Coronary artery (tissue), 2 donors: ENCODE measurements around the gene GOLGA6L2.

Source experiments
- DNase-seq: peaks from one replicate; pipeline ENCODE4 v3.0.0-alpha.2; 2017; ENCODE audit warnings: low spot score
- H3K27ac ChIP-seq, 2 donors: fragments of 200-600 bp; sonication (generic); one replicate each; pipeline ENCODE4 v1.5.1; 2016 to 2019
- H3K4me3 ChIP-seq: fragments of 200-600 bp; sonication (generic); 2 replicates; pipeline ENCODE4 v1.5.1; 2016; ENCODE audit warnings: mild to moderate bottlenecking, moderate library complexity
- CTCF ChIP-seq: fragments of 200-600 bp; sonication (generic); IDR thresholded peaks from one replicate; pipeline ENCODE4 v1.5.1; 2019; ENCODE audit warnings: antibody characterized with exemption

The GOLGA6L2 gene, protein sequence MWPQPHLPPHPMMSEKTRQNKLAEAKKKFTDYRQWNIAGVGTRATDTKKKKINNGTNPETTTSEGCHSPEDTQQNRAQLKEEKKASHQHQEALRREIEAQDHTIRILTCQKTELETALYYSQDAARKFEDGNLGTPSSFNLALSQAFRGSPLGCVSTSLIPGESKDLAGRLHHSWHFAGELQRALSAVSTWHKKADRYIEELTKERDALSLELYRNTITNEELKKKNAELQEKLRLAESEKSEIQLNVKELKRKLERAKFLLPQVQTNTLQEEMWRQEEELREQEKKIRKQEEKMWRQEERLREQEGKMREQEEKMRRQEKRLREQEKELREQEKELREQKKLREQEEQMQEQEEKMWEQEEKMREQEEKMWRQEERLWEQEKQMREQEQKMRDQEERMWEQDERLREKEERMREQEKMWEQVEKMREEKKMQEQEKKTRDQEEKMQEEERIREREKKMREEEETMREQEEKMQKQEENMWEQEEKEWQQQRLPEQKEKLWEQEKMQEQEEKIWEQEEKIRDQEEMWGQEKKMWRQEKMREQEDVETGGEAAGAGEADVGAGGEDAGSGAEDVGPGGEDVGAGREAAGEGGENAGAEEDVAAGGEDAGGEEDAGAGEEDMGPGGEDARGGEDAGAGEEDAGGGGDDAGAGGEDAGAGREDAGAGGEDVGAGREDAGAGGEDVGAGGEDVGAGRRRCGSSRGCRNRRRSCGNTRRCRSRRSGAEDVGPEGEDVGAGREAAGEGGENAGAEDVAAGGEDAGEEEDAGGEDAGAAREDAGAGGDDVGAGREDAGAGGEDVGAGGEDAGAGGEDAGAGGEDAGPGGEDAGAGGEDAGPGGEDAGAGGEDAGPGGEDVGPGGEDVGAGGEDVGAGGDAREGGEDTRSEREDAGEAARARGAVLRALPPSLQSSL

DNA sequence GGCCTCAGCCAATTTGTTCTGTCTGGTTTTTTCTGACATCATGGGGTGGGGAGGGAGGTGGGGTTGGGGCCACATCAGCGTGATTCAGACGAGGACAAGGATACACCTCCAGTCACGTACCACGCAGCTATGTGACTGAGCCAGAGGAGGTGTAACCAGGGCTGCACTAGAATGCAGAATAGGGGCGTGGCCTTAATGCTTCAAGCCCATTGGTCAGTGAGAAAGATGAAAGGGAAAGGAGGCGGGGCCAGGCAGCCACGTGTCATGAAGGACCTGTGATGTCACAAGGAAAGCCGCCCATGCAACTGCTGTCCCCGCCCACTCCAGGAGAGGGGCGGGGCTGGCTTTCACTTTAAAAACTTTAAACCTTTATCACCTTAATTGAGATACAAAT is at the start of gene GOLGA6L2:
Gene GOLGA6L2, minus strand, starts transcription at position 137 of the 394 bp plus-strand sequence. Its CDS starts 62 bp downstream, at position 75.
- TF ChIP-seq CTCF = no peak
- no peak for DNase-seq
- H3K27ac ChIP-seq = no peak within 1 kb of the TSS
- H3K4me3 ChIP-seq = no peak within 1 kb of the TSS

- Histone ChIP-seq H3K27ac (no peak overlapping the region), H3K4me3 (no peak overlapping the region)
- no peak for DNase-seq
- TF ChIP-seq CTCF = no peak
Measured at GRCh38 chr15:23484870-23485269, 37.8 kb upstream of the GOLGA6L2 start.

DNA sequence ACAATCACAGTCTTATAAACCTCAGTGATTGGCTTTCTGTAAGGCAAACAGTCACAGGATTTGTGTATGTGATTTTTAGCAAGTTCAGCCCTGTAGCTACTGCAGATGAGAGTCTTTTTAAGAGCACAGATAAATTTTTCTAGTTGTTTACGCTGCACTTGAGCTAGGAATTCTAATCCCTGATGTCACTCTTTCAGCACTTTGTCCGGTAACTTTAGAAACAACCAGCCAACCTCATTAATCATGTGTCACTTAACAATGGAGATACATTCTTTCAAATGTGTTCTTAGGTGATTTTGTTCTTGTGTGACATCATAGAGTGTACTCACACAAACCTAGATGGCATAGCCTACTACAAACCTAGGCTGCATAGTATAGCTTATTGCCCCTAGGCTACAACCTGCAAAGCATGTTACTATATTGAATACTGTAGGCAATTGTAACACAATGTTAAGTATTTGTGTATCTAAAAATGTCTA is 36.8 kb upstream of the GOLGA6L2 start:
- TF ChIP-seq CTCF = no peak
- H3K27ac ChIP-seq = no peak overlapping the region
- DNase-seq = no peak
- no peak overlapping the region for H3K4me3 ChIP-seq

- no peak overlapping the region for H3K4me3 ChIP-seq
- DNase-seq = no peak
- TF ChIP-seq CTCF = no peak
- H3K27ac ChIP-seq = no peak overlapping the region
Measured at GRCh38 chr15:23482764-23483489, 35.9 kb upstream of the GOLGA6L2 start.

DNA sequence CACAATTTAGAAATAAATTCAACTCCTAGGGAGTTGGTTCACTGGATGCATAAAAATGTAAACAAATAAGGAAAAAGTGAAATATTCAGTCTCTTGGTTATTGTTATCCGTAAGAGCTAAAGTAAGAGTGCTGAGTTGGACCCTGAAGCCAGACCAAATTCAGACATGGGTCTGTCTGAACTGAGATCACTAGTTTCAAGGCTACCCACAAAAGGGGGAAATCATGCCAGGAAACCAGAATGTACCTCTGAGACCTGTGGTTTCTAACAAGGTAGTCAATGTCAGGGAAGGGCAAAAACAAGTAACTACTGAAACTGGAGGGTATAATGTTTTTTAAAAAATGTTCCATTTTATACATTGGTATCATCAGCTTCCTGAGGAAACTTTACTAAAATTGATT is 35.2 kb upstream of the GOLGA6L2 start:
- TF ChIP-seq CTCF = no peak
- no peak overlapping the region for H3K27ac ChIP-seq
- DNase-seq = no peak
- no peak overlapping the region for H3K4me3 ChIP-seq

GRCh38 chr15:23477920-23478319 is 30.9 kb upstream of the GOLGA6L2 start:
- DNase-seq = no peak
- TF ChIP-seq CTCF = no peak
- Histone ChIP-seq H3K4me3 (no peak overlapping the region), H3K27ac (no peak overlapping the region)
